ENCODE measurements around the gene PDPK1. TPM values are rescaled to one million over a fixed set of nuclear protein-coding genes. Genes with fewer than 3 reads are reported as not detected.

Gene PDPK1
- total RNA-seq, 4 donors from 2014 or later = 24.5 to 42.4 (median 34.7) TPM

GRCh38 chr16:2523801-2524231, 14.0 kb upstream of the PDPK1 start:
- H3K27me3 ChIP-seq = no peaks in the 10 kb centered on the region
- in situ Hi-C loops (cut with MboI; ENCODE audit: low sequenced_read_pairs in 4 of 4) (no loop called here), intact Hi-C loops (cut with DNase I; ENCODE audit: low total_unique reads) (no loop called here)
- no peak overlapping the region for H3K4me3 ChIP-seq
- TF ChIP-seq POLR2A (IDR thresholded peaks at IDR 0.05) = no peak
- TF ChIP-seq, protein P1, sequence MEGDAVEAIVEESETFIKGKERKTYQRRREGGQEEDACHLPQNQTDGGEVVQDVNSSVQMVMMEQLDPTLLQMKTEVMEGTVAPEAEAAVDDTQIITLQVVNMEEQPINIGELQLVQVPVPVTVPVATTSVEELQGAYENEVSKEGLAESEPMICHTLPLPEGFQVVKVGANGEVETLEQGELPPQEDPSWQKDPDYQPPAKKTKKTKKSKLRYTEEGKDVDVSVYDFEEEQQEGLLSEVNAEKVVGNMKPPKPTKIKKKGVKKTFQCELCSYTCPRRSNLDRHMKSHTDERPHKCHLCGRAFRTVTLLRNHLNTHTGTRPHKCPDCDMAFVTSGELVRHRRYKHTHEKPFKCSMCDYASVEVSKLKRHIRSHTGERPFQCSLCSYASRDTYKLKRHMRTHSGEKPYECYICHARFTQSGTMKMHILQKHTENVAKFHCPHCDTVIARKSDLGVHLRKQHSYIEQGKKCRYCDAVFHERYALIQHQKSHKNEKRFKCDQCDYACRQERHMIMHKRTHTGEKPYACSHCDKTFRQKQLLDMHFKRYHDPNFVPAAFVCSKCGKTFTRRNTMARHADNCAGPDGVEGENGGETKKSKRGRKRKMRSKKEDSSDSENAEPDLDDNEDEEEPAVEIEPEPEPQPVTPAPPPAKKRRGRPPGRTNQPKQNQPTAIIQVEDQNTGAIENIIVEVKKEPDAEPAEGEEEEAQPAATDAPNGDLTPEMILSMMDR (IDR thresholded peaks at IDR 0.05 in 4 of 5, conservative IDR thresholded peaks at IDR 0.05 in 1 of 5) = no peak
- DNase-seq (no peak), ATAC-seq (no peak)
- H3K9me3 ChIP-seq = no peaks in the 10 kb centered on the region
- no peak overlapping the region for H3K27ac ChIP-seq
- peaks cover 18 to 20% of the 10 kb centered on the region in 2 donors for H3K4me1 ChIP-seq
- H3K36me3 ChIP-seq = peaks cover 0 to 32% of the 10 kb centered on the region in 2 donors

DNA sequence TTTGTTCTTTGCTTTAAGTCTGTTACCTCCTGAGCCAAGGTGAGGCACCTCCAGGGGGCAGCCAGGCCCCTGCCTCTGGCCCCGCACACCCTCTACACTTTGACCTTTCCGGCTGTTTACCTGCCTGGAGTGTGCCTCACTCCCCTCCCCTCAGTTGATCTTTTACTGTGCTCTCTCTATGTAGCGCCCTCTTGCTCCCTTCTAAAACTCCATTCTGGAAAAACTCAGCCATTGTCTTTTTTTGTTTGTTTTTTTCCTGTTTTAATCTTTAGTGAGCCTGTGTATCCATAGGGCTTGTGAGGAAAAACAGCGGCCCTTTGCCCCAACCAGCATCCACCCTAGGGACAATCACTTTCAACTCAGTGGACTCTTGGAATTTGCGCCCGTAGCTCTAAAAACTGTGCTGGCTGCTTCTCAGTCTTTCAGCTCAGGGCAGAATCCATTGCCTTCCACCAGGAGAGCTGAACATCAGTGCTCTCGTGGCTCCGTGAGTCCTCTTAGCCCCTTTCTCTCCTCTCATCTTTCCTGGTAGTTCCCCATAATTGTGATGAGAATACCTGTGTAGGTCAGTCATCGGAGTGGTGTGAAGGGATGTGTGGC, 13.4 kb upstream of the PDPK1 start:
- intact Hi-C loops (cut with DNase I; ENCODE audit: low total_unique reads) (no loop called here), in situ Hi-C loops (cut with MboI; ENCODE audit: low sequenced_read_pairs in 4 of 4) (no loop called here)
- ATAC-seq = no peak
- no peak for DNase-seq
- Histone ChIP-seq H3K36me3 (peaks cover 0 to 36% of the 10 kb centered on the region in 2 donors), H3K4me3 (no peak overlapping the region), H3K4me1 (peaks cover 12 to 14% of the 10 kb centered on the region in 2 donors), H3K9me3 (no peaks in the 10 kb centered on the region), H3K27me3 (no peaks in the 10 kb centered on the region), H3K27ac (no peak overlapping the region)
- TF ChIP-seq POLR2A (IDR thresholded peaks at IDR 0.05) = no peak
- TF ChIP-seq, protein P1 (IDR thresholded peaks at IDR 0.05 in 4 of 5, conservative IDR thresholded peaks at IDR 0.05 in 1 of 5) = no peak

DNA sequence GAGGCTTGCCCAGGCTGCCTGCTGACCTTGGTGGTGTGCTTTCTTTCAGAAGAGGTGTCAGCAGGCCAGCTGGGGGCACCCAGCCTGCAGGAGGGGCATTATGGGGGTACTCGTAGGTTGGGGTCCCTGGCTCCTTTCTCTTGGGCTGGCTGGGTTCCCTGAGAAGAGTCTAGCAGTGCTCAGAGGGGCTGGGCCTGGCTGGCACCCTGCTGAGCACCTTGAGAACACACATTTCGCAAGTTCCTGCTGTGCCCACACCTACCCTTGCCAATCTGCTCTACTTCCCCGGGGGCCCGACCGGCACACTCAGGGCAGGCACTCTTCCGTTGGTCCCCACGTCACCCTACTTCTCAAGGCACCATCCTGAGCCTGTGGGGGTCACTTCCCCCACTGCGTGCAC, 11.7 kb upstream of the PDPK1 start:
- ATAC-seq (no peak), DNase-seq (no peak)
- peaks cover 3 to 7% of the 10 kb centered on the region in 2 donors for H3K4me1 ChIP-seq
- H3K4me3 ChIP-seq = no peak overlapping the region
- H3K27ac ChIP-seq = no peak overlapping the region
- H3K36me3 ChIP-seq = peaks cover 0 to 36% of the 10 kb centered on the region in 2 donors
- H3K9me3 ChIP-seq = no peaks in the 10 kb centered on the region
- no peaks in the 10 kb centered on the region for H3K27me3 ChIP-seq
- TF ChIP-seq POLR2A (IDR thresholded peaks at IDR 0.05) = no peak
- TF ChIP-seq, protein P1 (IDR thresholded peaks at IDR 0.05 in 4 of 5, conservative IDR thresholded peaks at IDR 0.05 in 1 of 5) = no peak
- in situ Hi-C loops (cut with MboI; ENCODE audit: low sequenced_read_pairs in 4 of 4) = no loop called here
- intact Hi-C loops (cut with DNase I; ENCODE audit: low total_unique reads) = no loop called here

GRCh38 chr16:2527071-2527783, 10.6 kb upstream of the PDPK1 start:
- Histone ChIP-seq H3K27ac (no peak overlapping the region), H3K36me3 (peaks cover 0 to 36% of the 10 kb centered on the region in 2 donors), H3K4me1 (peaks cover 0 to 7% of the 10 kb centered on the region in 2 donors), H3K9me3 (no peaks in the 10 kb centered on the region), H3K27me3 (no peaks in the 10 kb centered on the region), H3K4me3 (no peak overlapping the region)
- DNase-seq (no peak), ATAC-seq (no peak)
- in situ Hi-C loops (cut with MboI; ENCODE audit: low sequenced_read_pairs in 4 of 4) (no loop called here), intact Hi-C loops (cut with DNase I; ENCODE audit: low total_unique reads) (no loop called here)
- no peak for TF ChIP-seq POLR2A (IDR thresholded peaks at IDR 0.05)
- TF ChIP-seq, protein P1 (IDR thresholded peaks at IDR 0.05 in 4 of 5, conservative IDR thresholded peaks at IDR 0.05 in 1 of 5) = no peak

Data from gastrocnemius medialis (tissue), 4 donors.